K562 (cell line): ENCODE results near the gene TXNIP. TPM values are rescaled to one million over a fixed set of nuclear protein-coding genes. Genes with fewer than 3 reads are reported as not detected.
A peak's percentile ranks its signal among the peaks of the same experiment; 100 is the strongest.

Experiments used
- DEAF1 ChIP-seq: fragments of 450-650 bp; formaldehyde crosslinking; IDR thresholded peaks from 2 replicates; pipeline ENCODE4 v1.4.0; 2020; ENCODE audit warnings: mild to moderate bottlenecking, moderate library complexity
- FOXA1 ChIP-seq: fragments of 450-650 bp; IDR thresholded peaks from 2 replicates; pipeline ENCODE4 v1.6.1; 2016; ENCODE audit warnings: mild to moderate bottlenecking, borderline replicate concordance
- HSF4 ChIP-seq: fragments of 250-450 bp; sonication (Bioruptor Pico); IDR thresholded peaks from 2 replicates; pipeline ENCODE4 v2.1.2; 2022; ENCODE audit warnings: mild to moderate bottlenecking, moderate library complexity, borderline replicate concordance
- POLR2AphosphoS5 ChIP-seq: IDR thresholded peaks from 2 replicates; pipeline ENCODE4 v1.6.1; 2011; ENCODE audit warnings: mild to moderate bottlenecking, low read depth, low read length, moderate library complexity; ENCODE audit not compliant: control insufficient read depth, insufficient read depth
- RFX1 ChIP-seq: fragments of 450-650 bp; IDR thresholded peaks from 2 replicates; pipeline ENCODE4 v1.6.1; 2016; ENCODE audit warnings: mild to moderate bottlenecking, moderate library complexity
- U2AF2 ChIP-seq: fragments of 200-400 bp; formaldehyde crosslinking; optimal IDR thresholded peaks from 2 replicates; pipeline ENCODE3; 2017; ENCODE audit warnings: low read depth, mild to moderate bottlenecking, low read length
- ZNF592 ChIP-seq: fragments of 450-650 bp; IDR thresholded peaks from 2 replicates; pipeline ENCODE4 v1.6.1; 2017; ENCODE audit warnings: antibody characterized with exemption, mild to moderate bottlenecking
- polyA plus RNA-seq, 8 experiments: library from polyadenylated mRNA; depleted of rRNA in 4 of 8; stranded (reverse) in 5 of 8; unstranded in 3 of 8; fragments of >200 nt; fragmentation: Nextera tagmentation in 2 of 8; fragmentation: Illumina TruSeq in 1 of 8; extraction: Ambion mirVana in 2 of 8; extraction: Trizol in 1 of 8; gene quantifications; 2 replicates each; pipeline versions ENCODE4 v1.2.1 to v1.2.3, GENCODE V29; 2011 to 2014; ENCODE audit warnings: inconsistent platforms in 1 of 8, missing spikeins in 1 of 8
- total RNA-seq, 7 experiments: library from RNA; depleted of rRNA in 6 of 7; stranded (reverse); fragments of >200 nt in 6 of 7; fragmentation: Illumina TruSeq in 2 of 7; extraction: Trizol in 2 of 7; gene quantifications; 2 replicates each; pipeline versions ENCODE4 v1.2.1 to v1.2.3, GENCODE V29; 2011 to 2021; ENCODE audit warnings: low replicate concordance in 1 of 7

The TXNIP gene
- total and polyA plus RNA-seq, 9 of the 15 experiments (the other 6 are each of a cell fraction or from before 2014, with no cell fraction given), result 120 to 499 (median 257) TPM

- peak; percentile 95 for TF ChIP-seq ZNF592
- no peak; the same call in 1 of the 2 replicates for TF ChIP-seq RFX1
- TF ChIP-seq POLR2AphosphoS5, result no peak
- no peak for TF ChIP-seq FOXA1
- no peak for TF ChIP-seq U2AF2
- TF ChIP-seq HSF4 (CRISPR knock-in tag), result no peak
- TF ChIP-seq DEAF1 (CRISPR knock-in tag), result no peak
Measured at GRCh38 chr1:146036965-146037646, 40.7 kb upstream of the TXNIP start (continued).
